NCI-H1417 treated with DMSO at 0.1 percent for 48 hours (cell line): ENCODE data around the gene AUTS2.

ENCODE experiments used
- DNase-seq: peaks from one replicate; lab custom pipeline; 2025; lab: John Stamatoyannopoulos, UW

The AUTS2 gene

DNA sequence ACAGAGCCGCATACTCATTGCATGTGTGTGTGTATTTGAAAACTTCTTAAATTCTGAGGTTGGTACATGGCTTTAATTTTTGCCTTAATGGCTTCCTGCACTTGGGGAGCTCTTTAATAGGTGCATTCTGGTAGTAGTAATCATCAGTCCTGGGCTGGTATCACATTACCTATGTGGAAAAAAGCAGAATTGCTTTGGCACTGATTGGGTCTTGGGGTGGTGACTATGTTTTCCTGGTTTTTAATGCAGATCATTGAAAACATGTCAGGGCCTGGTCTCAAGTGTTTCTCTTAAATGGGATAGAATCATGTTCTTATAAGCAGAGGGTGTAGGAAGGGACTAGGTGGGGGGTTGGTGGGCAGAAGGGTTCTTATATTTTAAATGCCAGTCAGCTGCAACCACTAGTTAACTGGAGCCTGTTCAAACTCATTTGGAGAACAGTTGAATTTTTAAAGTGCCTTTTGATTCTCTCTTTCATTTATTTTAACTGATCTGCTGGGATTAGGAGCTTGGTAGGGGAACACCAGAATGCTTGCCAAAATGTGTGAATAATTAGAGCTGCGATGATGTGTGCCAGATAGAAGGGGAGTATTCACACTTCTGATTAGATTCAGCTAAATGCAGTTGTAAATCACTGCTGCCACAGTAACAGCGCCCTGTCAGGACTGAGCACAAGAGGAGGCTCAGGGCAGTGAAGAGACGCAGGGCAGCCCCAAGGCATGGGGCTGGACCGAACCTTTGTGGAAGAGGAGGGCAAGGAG lies 900.1 kb downstream of the AUTS2 start:
- no peak for DNase-seq

DNA sequence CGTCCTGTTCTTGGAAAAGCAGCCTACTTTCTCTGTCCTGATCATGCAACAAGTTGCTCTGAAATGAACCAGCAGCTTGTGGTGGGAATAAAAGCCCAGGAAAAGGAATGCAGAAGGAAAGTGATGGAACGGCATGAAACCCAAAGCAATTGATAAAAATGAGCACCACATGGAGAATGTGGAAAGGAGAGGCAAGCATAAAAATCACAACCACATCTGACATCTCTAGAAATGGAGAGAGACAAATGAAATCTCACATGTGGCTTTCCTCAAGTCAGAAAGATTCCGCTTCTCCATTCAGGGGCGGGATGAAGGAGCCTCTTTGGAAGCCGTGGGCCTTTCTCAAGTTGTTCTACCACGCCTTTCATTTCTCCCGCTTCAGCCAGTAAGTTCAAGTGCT lies 902.0 kb downstream of the AUTS2 start:
- DNase-seq, result no peak

DNA sequence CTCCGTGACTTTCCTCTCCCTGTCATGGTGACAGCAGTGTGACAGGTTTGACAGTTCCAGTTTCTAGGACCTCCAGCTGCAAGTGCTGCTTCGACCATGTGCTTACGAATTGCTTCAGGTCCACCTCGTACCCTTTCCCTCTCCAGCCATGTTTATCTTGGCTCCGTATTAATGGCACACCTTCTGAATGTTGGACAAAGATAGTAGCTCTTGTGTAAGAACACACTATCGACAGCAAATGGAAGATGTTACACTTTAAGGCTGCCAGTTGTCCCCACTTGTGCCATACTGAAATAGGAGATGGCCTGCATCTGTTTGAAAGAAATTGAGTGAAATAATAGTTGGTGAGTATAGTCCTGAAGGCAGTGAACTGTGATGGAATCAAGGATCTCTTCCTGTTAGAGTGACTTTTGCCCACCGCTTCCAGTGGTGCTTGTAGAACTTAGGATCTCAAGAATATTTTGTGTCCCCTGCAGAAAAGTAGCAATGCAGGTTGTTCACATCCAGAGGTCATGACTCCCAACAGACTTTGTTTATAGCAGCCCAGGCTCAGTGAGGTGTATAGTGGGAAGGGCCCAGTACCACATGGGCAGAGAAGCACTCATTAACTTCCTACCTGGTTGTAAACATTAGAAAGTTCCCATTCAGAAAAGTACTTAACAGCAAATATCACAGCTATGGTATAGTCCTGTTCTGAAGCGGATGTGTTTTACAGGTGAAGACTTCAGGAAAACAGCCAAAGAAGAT lies 904.0 kb downstream of the AUTS2 start:
- DNase-seq, result no peak

DNA sequence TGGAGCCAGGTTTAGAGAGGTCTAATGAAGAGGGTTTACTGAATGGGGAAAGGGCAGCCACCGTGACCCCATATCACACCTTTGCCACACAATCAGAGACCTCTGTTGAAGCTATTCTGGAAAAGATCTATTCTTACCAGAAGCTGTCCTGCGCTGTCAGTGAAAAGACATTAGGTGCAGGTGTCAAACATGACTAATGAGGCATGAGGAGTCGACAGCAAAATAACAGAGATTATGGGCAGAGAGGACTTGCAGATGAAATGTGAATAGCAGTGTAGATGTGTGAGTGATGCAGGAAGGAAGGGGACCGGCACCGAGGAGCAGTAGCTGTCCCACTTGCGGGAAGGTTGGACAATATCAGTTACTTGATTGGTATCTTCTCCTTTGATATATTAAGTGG lies 906.0 kb downstream of the AUTS2 start:
- DNase-seq, result no peak

DNA sequence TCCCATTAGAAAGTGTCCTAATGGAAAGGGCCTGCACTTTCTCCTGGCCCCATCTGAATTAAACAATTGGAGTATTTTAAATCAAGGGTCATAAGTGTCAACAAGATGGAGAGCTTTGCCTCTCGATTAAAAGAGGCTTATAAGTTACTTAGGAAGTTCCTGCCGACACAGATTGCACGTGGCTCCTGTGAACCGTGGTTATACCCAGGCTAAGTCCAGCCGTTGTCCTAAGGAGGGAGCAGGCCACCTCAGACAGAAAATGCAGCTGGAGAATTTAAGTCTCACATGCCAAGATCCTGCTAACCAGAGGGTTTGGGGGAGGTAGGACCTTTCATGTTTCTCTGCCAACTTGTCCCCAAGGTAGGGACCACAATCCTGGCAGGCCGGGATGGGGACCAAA lies 907.2 kb downstream of the AUTS2 start:
- no peak for DNase-seq

DNA sequence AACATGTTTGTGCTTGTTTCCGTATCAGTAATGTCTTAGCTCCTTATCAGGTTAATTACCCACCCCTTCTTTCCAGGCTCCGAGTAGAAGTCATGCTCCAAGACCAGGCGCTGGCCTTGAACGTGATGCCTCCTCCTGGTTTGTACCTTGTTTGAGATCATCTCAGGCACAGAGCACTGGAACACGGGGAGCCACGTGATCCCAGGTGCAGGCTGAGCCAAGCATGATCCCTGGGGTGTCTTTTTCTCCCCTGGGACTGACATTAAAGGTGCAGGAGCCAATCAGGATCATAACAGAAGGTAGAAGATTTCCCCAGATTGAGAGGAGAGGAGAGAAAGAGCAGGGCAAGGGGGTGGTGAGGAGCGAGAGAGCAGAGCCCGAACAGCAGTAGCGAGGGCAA lies 907.6 kb downstream of the AUTS2 start:
- DNase-seq, result no peak

DNA sequence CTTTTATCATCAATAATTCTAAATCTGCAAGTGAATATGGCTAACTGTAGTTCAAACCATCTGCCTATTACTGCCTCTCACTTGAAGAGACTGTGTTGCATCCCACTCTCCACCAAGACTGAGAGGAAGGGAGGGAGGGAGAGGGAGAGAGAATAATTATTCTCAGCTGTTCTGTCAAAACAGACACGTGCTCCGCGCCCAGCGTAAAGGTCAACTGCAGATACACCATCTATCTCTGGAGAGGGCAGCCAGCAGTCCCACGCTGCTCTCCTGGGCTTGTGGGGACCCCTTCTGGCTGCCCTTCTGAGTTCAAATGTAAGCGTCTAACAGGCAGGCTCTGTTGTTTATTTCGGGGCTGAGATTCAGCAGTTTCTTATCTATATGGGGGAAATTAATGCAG lies 908.2 kb downstream of the AUTS2 start:
- DNase-seq, result peak; percentile 35

DNA sequence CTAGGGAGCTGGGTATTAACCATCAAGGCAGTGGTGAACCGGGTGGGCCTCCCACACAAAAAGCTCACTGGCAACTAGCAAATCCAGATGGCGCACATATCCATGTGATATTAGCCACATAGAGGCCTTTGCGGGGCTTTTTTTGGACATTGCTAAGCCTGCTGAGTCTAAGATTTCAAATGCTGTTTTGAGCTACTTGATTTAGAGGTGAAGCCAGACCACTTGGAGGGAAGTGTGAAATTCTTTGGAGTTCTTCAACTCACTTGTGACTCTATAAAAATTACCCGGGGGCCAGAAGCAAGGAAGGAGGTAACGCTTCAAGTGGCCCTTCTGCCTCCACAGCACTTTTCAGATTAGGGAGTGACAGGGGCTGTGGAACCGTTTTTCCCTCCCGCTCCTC lies 913.9 kb downstream of the AUTS2 start:
- no peak for DNase-seq

DNA sequence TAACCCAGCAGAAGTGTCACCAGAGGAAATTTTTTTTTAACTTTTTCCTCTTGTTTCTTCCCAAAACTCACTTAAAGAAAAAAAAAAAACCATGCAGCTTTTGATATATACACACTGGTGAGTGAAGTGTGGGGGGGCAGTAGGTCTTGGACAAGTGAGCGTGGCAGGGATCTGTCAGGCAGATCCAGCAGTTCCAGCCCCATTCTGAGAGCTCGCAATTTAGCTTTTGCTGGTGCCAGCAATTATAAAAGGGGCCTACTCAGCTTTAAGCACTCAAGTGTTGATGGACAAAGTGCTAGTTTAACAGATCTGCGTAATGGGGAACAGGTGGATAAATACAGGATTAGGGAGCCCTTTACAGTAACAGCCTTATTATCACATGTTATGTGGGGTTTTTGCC lies 914.5 kb downstream of the AUTS2 start:
- DNase-seq, result peak; percentile 86

DNA sequence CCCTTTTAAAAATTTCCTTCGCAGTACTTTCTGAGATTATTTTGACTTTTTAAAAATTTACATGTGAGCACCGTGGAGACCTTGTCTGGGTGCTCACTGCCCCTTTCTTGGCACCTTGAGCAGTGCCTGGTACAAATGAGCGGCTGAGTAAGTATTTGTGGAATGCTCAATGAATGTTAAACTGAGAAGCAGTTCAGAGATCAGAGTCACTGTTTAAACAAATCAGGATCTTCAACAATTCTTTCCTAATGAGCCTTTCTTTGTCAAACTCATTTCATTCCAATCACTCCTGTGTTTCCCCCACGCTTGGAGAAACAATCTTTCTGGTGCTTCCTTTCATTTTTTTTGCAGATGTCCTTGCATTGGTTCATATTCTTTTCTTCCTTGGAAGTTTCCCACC lies 922.3 kb downstream of the AUTS2 start:
- DNase-seq, result no peak

DNA sequence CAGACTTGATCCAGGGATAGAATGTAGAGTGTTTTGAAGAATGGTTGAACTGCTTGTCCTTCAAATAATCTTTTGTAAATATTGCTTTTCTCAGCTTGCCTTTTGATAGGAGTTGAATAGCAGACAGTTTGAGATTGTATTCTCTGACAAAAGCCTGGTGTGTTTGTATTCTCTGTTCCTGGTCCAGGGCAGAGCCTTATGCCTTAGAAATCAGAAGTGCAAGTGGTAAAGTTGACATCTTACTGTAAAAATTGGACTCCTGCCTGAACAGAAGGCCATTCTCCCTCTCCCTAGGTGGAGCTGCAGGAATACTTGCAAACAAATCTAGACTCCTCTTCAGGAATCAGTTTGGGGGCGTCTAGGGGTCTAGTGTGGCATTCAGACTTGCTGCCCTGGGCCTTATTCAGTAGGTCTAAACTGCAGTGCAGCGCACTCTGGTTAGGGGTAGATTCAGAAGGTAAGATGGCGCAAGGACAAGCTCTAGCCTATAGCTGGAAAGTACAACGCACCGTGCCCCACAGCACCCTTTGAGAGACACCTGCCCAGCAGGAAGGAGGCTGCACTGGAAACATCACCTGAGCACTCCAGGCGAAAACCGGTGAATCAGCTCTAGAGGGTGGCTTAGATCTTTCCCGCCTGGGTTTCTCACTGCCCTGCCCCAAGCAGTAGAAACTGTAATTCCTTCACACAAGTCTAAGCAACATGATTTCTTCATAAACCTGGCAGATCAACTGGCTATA lies 925.1 kb downstream of the AUTS2 start:
- DNase-seq, result no peak

DNA sequence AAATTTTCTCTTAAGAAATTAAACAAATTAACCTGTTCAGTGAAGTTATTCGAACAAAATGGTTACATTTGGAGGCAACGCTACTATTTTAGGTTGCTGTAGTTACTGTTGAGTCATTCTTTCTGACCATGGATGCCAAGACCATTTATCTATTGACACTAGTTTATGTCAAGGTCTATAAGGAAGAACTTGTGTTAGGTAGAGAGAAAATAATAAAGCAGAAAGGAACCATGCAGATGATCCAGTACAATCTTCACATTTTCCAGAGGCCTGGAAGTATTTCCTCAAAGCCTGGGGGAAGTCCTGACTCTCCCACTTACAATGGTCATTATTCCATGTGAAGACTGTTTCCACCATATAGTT lies 925.7 kb downstream of the AUTS2 start:
- DNase-seq, result no peak

DNA sequence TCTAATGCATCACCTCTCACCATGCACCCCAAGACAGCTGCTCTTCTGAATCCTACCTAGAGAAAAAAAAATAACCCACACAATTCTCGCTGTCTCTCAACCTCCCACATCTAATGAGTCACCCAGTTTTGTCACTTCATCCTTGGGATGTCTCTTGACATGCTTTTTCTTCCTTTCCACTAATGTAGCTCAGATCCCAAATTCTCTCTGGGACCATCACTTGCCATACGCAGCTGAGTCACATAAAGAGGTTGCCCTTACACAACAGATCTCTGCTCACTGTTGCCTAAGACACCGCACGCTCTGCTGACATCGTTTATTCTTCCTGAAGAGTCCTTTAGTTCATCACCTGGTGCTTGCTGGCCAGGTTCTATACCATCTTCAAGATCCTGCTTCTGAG lies 927.7 kb downstream of the AUTS2 start:
- no peak for DNase-seq

DNA sequence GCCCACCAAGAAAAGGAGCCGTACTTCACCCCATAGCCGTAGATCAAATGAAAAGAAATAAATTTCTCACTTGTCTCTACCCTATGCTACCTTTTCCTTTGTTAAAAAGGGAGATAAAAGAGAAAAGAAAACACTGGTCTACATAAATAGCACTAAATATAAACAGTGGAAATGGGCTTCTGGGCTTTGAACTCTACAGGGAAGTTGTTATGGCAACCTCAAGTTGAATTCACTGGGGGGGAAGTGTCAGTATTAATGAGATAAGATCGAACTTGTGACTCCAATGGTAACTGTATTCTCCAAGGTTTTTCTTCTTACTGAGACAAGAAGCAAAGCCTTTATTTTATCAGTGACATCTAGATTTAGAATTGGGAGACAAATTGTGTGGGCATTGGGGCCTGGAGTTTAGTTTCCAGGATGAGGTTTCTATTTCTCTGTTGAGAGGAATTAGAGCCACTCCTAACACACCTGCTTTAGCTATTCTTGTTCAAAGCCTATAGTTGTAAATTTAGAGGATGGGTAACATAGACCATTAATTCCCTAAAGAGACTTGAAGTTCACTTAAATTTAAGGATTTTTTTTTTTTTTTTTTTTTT lies 929.3 kb downstream of the AUTS2 start:
- no peak for DNase-seq

DNA sequence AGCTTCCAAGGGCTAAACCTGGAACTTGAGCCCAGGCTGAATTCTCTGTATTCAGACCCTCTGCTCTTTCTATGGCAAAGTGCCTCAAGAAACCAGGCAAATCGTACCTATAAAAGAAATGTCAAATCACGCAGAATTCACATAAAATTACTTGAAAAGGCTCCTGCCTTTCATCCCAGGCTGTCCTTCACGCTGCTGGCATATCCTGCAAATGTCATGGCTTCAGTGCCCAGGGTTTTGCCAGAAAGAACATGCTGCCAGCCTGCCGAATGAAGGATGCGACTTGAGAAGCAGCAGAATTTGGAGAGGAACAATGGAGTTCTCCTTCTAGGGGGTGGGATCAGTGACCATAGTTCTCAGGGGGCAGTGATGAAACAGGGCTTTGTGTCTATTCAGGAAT lies 931.2 kb downstream of the AUTS2 start:
- DNase-seq, result no peak

DNA sequence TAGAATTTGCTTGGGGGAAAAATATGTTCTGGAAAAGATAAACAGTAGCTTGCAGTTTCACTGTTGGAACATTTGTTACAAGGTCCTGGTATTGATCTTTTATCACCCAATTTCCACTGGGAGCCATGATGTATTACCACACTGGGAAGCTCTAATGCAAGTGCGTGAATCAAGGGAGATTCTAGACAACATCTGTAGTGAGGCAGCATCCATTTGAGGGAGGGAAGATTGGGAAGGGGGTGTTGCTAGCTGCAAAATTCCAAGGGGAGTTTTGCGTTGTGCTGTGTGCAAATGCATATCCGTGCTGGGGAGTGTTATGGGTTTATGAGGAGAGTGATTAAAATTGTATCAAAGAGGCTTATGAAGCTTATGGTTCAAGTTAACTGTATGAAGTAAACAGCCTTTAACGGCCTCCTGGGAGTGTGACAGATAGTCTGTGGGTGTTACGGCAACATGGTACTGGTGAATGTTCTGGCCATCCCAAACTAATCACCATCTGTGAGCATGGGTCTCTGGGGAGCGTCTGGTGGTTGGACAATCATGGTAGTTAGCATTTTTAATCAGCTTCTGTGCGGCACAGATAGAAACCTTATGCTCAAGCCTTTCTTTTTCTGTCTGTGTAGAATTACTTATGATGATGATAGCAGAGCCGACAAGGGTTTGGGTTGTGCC lies 931.8 kb downstream of the AUTS2 start:
- DNase-seq, result no peak

DNA sequence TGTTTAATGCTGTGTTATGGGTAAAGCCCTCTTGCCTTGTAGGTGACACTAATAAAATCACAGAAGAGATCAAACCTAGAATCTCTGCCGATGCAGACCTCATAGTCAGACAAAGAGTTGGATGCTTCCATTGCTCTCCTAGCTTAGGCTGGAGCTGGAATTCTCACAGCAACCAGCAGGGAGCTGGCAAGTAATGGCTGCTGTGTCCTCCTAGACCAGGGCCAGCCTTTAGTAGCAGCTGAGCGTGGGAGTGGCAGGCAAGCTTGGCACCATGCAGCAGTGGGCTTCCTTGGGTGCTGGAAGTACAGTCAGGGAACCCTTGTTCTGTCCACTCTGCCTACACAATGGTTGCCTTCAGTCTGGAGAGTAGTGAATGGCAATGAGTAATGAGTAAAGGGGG lies 935.3 kb downstream of the AUTS2 start:
- no peak for DNase-seq

DNA sequence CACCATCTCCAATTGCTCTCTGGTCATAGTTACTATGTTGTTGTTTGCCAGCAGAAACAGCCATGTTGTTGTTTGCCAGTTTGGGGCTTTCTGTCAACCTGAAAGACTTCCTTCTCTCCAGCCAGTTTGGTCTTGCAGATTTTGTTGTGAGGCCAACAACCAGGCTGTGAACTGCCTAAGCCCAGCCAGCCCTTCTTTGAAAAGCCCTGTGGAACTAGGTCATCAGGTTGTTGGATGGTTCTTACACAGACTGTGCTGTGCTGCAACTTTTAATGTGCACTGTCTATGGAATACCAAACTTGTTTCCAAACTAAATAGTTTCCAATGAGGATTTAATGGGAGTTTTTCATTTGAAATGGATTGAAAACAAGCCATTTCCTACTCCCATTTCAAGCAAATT lies 940.9 kb downstream of the AUTS2 start:
- no peak for DNase-seq

DNA sequence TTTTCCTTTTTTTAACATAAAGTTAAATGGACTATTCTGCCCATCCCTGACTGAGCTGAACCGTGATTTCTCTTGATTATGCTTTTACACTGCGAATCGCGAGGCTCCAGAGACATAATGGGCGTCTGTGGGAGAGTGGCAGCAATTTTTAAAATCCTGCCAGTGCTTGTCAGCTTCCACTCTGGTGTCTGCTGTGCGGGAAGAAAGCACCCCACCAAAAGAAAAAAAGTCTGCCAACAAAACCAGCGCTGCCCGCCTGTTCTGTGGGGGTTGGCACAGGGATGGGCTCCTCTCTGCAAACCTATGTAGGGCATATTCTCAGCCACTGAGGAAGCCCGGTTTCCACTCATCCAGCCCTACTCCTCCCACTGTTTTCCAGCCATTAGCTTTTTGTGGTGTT lies 941.3 kb downstream of the AUTS2 start:
- DNase-seq, result no peak

DNA sequence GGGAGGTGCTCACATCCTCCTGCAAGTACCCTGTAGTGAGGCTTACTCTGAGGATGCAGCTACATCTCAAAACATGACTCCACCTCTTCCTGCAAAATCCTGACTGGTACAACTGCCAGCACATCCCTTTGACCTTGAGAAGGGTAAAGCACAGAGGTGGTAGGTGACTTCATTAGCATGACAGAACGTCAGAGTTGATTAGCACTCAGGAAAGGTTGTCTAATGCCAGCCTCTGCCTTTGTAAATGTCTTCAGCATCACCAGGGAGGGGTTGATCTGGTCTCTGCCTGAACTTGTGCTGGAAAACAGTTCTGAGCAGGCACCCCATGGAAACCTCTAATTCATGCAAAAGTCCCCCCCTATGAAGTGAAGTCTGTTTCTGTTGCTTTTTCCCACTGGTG lies 942.4 kb downstream of the AUTS2 start:
- DNase-seq, result no peak

DNA sequence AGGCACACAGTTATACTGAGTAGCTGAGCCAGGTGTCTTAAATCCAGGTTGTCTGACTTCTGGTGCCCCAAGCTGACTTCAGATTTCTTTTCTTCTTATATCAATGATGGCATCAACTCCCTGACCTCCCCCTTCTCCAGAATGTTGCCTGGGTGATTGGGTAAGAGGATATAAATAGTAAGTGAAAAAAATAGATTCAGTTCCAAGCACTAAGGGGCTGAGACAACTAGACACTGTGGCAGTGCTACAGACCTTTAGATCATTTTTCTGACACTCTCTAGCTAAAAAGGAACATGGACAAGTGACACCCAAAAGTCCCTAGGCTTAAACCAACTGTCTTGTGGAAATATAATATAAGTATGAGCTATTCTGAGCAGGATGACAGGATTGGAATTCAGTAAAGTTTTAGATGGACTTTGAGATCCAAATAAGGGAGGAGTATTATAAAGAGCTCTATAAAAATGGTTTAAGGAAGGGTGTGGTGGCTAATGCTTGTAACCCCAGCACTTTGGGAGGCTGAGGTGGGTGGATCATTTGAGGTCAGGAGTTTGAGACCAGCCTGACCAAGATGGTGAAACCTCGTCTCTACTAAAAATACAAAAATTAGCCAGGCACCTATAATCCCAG lies 944.6 kb downstream of the AUTS2 start:
- no peak for DNase-seq

DNA sequence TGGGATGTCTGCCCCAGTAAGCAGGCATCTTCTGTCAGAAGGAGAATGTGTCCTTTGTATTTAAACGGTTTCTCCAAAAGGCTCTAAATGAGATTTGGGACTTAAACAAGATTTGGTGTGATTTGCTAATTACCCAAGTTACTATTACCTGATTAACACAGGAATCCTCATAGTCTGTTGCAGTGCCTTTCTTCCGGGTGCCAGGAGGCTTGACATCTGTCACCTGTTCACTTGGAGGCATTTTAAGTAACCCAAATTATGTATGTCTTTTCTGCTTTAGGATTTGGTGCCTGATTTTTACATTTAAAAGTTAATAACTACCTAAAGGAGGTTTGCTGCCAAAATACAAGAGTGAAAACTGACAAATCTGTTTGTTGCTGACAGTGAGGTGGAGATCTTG lies 945.7 kb downstream of the AUTS2 start:
- DNase-seq, result no peak
